OCI-LY7 (cell line): Measurements from ENCODE around the gene SPATS1. TPM values are rescaled to one million over a fixed set of nuclear protein-coding genes. Genes with fewer than 3 reads are reported as not detected.

Experiments used
- total RNA-seq, 2 experiments: library from RNA; depleted of rRNA in 1 of 2; stranded (reverse); fragments of >200 nt in 1 of 2; shearing (Covaris generic) in 1 of 2; gene quantifications; 2 replicates each; pipeline ENCODE4 v1.2.3, GENCODE V29; 2014 to 2022

The SPATS1 gene
- total RNA-seq, 2 experiments from 2014 or later, result not detected

Other genes starting within 250 kb of the SPATS1 start
- 87.2 and 97.8 TPM in 2 replicates for gene MRPL14, start 215.2 kb upstream of the SPATS1 start, total RNA-seq (2014; rRNA removed; shearing (Covaris generic))
- 42.8 and 51.3 TPM in 2 replicates for gene MRPL14, start 215.2 kb upstream of the SPATS1 start, total RNA-seq (2022)
- 3.7 and 5.4 TPM in 2 replicates for gene TMEM63B, start 215.1 kb upstream of the SPATS1 start, total RNA-seq (2014; rRNA removed; shearing (Covaris generic))
- gene TMEM63B, start 215.1 kb upstream of the SPATS1 start, total RNA-seq (2022), result 10.0 and 10.2 TPM in 2 replicates
- gene CAPN11, start 183.8 kb upstream of the SPATS1 start, total RNA-seq (2014; rRNA removed; shearing (Covaris generic)), result not detected in 2 replicates
- not detected in 2 replicates for gene CAPN11, start 183.8 kb upstream of the SPATS1 start, total RNA-seq (2022)
- gene MYMX, start 125.7 kb upstream of the SPATS1 start, total RNA-seq (2014; rRNA removed; shearing (Covaris generic)), result not detected in 2 replicates
- gene MYMX, start 125.7 kb upstream of the SPATS1 start, total RNA-seq (2022), result not detected in 2 replicates
- gene SLC29A1, start 119.1 kb upstream of the SPATS1 start, total RNA-seq (2014; rRNA removed; shearing (Covaris generic)), result 51.5 and 52.6 TPM in 2 replicates
- 54.1 and 64.6 TPM in 2 replicates for gene SLC29A1, start 119.1 kb upstream of the SPATS1 start, total RNA-seq (2022)
- gene HSP90AB1, start 95.5 kb upstream of the SPATS1 start, total RNA-seq (2014; rRNA removed; shearing (Covaris generic)), result 911 and 1,004 TPM in 2 replicates
- gene HSP90AB1, start 95.5 kb upstream of the SPATS1 start, total RNA-seq (2022), result 1,055 and 1,282 TPM in 2 replicates
- gene SLC35B2, start 85.1 kb upstream of the SPATS1 start, total RNA-seq (2014; rRNA removed; shearing (Covaris generic)), result 10.1 and 13.9 TPM in 2 replicates
- gene SLC35B2, start 85.1 kb upstream of the SPATS1 start, total RNA-seq (2022), result 15.3 and 16.5 TPM in 2 replicates
- gene NFKBIE, start 77.1 kb upstream of the SPATS1 start, total RNA-seq (2014; rRNA removed; shearing (Covaris generic)), result 27.5 and 43.1 TPM in 2 replicates
- 22.4 and 24.8 TPM in 2 replicates for gene NFKBIE, start 77.1 kb upstream of the SPATS1 start, total RNA-seq (2022)
- gene TMEM151B, start 72.2 kb upstream of the SPATS1 start, total RNA-seq (2014; rRNA removed; shearing (Covaris generic)), result not detected in 2 replicates
- 0.07 and 0.15 TPM in 2 replicates for gene TMEM151B, start 72.2 kb upstream of the SPATS1 start, total RNA-seq (2022)
- 22.0 and 22.7 TPM in 2 replicates for gene AARS2, start 29.3 kb upstream of the SPATS1 start, total RNA-seq (2014; rRNA removed; shearing (Covaris generic))
- 20.7 and 22.4 TPM in 2 replicates for gene AARS2, start 29.3 kb upstream of the SPATS1 start, total RNA-seq (2022)
- gene CDC5L, start 45.1 kb downstream of the SPATS1 start, total RNA-seq (2014; rRNA removed; shearing (Covaris generic)), result 21.5 and 22.5 TPM in 2 replicates
- 23.4 and 24.0 TPM in 2 replicates for gene CDC5L, start 45.1 kb downstream of the SPATS1 start, total RNA-seq (2022)